B cell (primary cell): ENCODE data around the gene MXRA8. TPM values are rescaled to one million over a fixed set of nuclear protein-coding genes. Genes with fewer than 3 reads are reported as not detected.

Experiments used
- ATAC-seq: fragments of 200-7000 bp; cut with Tn5 transposase; one replicate; pipeline ENCODE4 v1.10.0; 2021; ENCODE audit warnings: low read depth, mild to moderate bottlenecking, moderate number of reproducible peaks, moderate library complexity
- CTCF ChIA-PET: fragments of 350-600 bp; sonication (Branson Sonifier 250); formaldehyde crosslinking; loops from one replicate; lab custom pipeline; 2021; ENCODE audit warnings: antibody characterized with exemption, inconsistent platforms; lab: Charles Lee
- POLR2A ChIA-PET: fragments of 350-600 bp; sonication (Branson Sonifier 250); formaldehyde crosslinking; loops from one replicate; lab custom pipeline; 2021; ENCODE audit warnings: antibody characterized with exemption; lab: Charles Lee
- DNase-seq: peaks from one replicate; pipeline ENCODE4 v3.0.0; 2013
- H2AFZ ChIP-seq: 2 replicates; pipeline ENCODE4 v1.6.1; 2012; ENCODE audit warnings: mild to moderate bottlenecking, low read depth, low read length; ENCODE audit not compliant: insufficient read depth, poor library complexity, severe bottlenecking
- H3K27ac ChIP-seq, 2 donors: 1 replicate in 1 of 2; 2 replicates in 1 of 2; pipeline ENCODE4 v1.5.1; 2012 to 2013; ENCODE audit warnings: low read length in 2 of 2, mild to moderate bottlenecking in 2 of 2, moderate library complexity in 1 of 2
- H3K27me3 ChIP-seq, 4 experiments: fragments of 200-600 bp in 1 of 4; sonication (generic) in 1 of 4; replicated peaks in 1 of 4; 1 replicate in 2 of 4; 2 replicates in 2 of 4; pipeline versions ENCODE4 v1.6.1 to v1.7.0; 2013 to 2016; ENCODE audit warnings: low read length in 3 of 4, mild to moderate bottlenecking in 2 of 4, mixed read lengths in 1 of 4, moderate library complexity in 1 of 4; ENCODE audit not compliant: insufficient read depth in 4 of 4, control insufficient read depth in 3 of 4; ENCODE audit errors: control extremely low read depth in 1 of 4
- H3K36me3 ChIP-seq, 2 experiments: replicated peaks in 1 of 2; 1 replicate in 1 of 2; 2 replicates in 1 of 2; pipeline versions ENCODE4 v1.6.1 to v1.7.1; 2013; ENCODE audit warnings: low read length in 1 of 2; ENCODE audit not compliant: insufficient read depth in 2 of 2, control insufficient read depth in 1 of 2; ENCODE audit errors: control extremely low read depth in 1 of 2, extremely low read depth in 1 of 2
- H3K4me1 ChIP-seq, 2 donors: fragments of 200-600 bp in 1 of 2; sonication (generic) in 1 of 2; 1 replicate in 1 of 2; 2 replicates in 1 of 2; pipeline versions ENCODE4 v1.5.1 to v1.6.1; 2013 to 2017; ENCODE audit warnings: low read length in 2 of 2; ENCODE audit not compliant: control insufficient read depth in 2 of 2, insufficient read depth in 2 of 2
- H3K4me2 ChIP-seq: replicated peaks from 2 replicates; pipeline ENCODE3; 2012; ENCODE audit warnings: mild to moderate bottlenecking, low read depth, low read length; ENCODE audit not compliant: poor library complexity, severe bottlenecking
- H3K4me3 ChIP-seq, 5 experiments: fragments of 200-600 bp in 1 of 5; sonication (generic) in 1 of 5; 1 replicate in 3 of 5; 2 replicates in 2 of 5; pipeline versions ENCODE4 v1.5.1 to v1.7.0; 2011 to 2016; ENCODE audit warnings: low read length in 4 of 5, mild to moderate bottlenecking in 4 of 5, low read depth in 2 of 5, control low read depth in 1 of 5, moderate library complexity in 1 of 5; ENCODE audit not compliant: insufficient read depth in 1 of 5; ENCODE audit errors: control extremely low read depth in 1 of 5, extremely low read depth in 1 of 5
- H3K79me2 ChIP-seq: fragments of 200-600 bp; sonication (generic); one replicate; pipeline ENCODE4 v1.6.0; 2016; ENCODE audit warnings: low read length; ENCODE audit not compliant: control insufficient read depth, insufficient read depth
- H3K9ac ChIP-seq: fragments of 200-600 bp; sonication (generic); 2 replicates; pipeline ENCODE4 v1.6.1; 2017; ENCODE audit warnings: mild to moderate bottlenecking, low read length, moderate library complexity
- H3K9me3 ChIP-seq, 3 donors: one replicate each; pipeline versions ENCODE4 v1.6.1 to v1.7.1; 2013; ENCODE audit warnings: low read length in 2 of 3; ENCODE audit not compliant: control insufficient read depth in 2 of 3, insufficient read depth in 1 of 3; ENCODE audit errors: control extremely low read depth in 1 of 3
- H4K20me1 ChIP-seq: 2 replicates; pipeline ENCODE4 v1.6.0; 2012; ENCODE audit warnings: mild to moderate bottlenecking, low read length; ENCODE audit not compliant: insufficient read depth, control insufficient read depth, poor library complexity, severe bottlenecking
- H3K27ac Mint-ChIP-seq: one replicate; pipeline ENCODE4 v1.8.0; 2021; ENCODE audit warnings: mixed read lengths
- H3K27me3 Mint-ChIP-seq: one replicate; pipeline ENCODE4 v1.8.0; 2021; ENCODE audit warnings: mixed read lengths
- H3K4me1 Mint-ChIP-seq: one replicate; pipeline ENCODE4 v1.8.0; 2021; ENCODE audit warnings: mixed read lengths
- H3K4me3 Mint-ChIP-seq: one replicate; pipeline ENCODE4 v1.8.0; 2021; ENCODE audit warnings: mixed read lengths
- H3K9me3 Mint-ChIP-seq: one replicate; pipeline ENCODE4 v1.8.0; 2022; ENCODE audit warnings: mixed read lengths; ENCODE audit not compliant: insufficient read depth
- EZH2 ChIP-seq: IDR thresholded peaks from 2 replicates; pipeline ENCODE4 v1.6.1; 2012; ENCODE audit warnings: borderline replicate concordance, low read depth, mild to moderate bottlenecking, moderate library complexity, low read length; ENCODE audit not compliant: insufficient read depth, poor library complexity, severe bottlenecking
- WGBS: methylation state at CpG from one replicate; pipeline ENCODE4 v1.1.5; 2013; ENCODE audit warnings: missing lambda C conversion rate; ENCODE audit not compliant: insufficient coverage; 5-methylcytosine and 5-hydroxymethylcytosine counted together
- intact Hi-C: fragments of 100-400 bp; cut with micrococcal nuclease; formaldehyde crosslinking; loops from one replicate; pipeline ENCODE4 v1.10.0; 2022
- polyA plus RNA-seq: library from polyadenylated mRNA; depleted of rRNA; stranded (reverse); fragments of >200 nt; gene quantifications from 2 replicates; pipeline ENCODE4 v1.2.3, GENCODE V29; 2012
- total RNA-seq, 2 donors: library from RNA; stranded (reverse); fragments of 120-200 nt in 1 of 2; gene quantifications; 1 replicate in 1 of 2; 2 replicates in 1 of 2; pipeline versions ENCODE4 v1.2.3 to v1.2.4, GENCODE V29; 2013 to 2022
- TF ChIP-seq, protein P1 (sequence below): fragments of 200-600 bp; IDR thresholded peaks from one replicate; pipeline ENCODE4 v1.8.0; 2022; ENCODE audit warnings: antibody characterized with exemption, mild to moderate bottlenecking

Gene MXRA8
- total and polyA plus RNA-seq, 2 donors (not counting 1 experiment from before 2014, with no cell fraction given): 0.10 TPM; not detected in 1

DNA sequence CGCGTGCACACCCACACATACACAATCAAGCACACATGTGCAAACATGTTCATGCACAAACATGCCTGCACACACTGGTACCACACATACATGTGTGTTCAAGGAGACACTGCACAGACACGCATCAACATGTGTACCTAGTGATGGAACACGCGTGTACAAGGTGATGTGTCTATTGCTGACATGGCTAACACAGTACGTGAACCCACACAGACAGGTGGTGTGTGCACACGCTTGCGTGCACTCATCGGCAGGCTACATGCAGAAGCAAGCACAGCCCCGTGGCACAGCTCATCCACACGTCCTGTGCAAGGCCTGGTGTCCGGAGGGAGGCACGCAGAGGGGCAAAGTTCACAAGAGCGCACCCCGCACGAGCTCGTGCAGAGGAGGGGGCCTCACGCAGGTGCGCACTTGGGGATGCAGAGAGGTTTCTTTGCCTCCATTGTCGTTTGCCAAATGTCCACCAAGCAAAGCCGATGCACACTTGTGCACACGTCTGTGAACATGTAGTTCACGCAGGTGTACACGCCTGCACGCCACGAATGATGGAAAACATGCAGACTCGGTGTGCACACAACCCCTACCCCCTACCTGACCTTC lies 51.6 kb downstream of the MXRA8 start:
- ChIA-PET CTCF (no interaction called here), POLR2A (interaction anchor here (0.5 to 0.6 kb wide), 2 partner anchors 261 to 266 kb away, joined by 4 to 5 read pairs; no protein-coding TSS in a partner anchor)
- Histone ChIP-seq H3K9ac (peak overlapping the region; percentile 76), H3K4me3 (peak overlapping the region in 4 of 5 experiments; percentile 58 to 73 (median 68)), H3K4me2 (peak overlapping the region; percentile 99), H3K36me3 (peaks cover 0 to 11% of the 10 kb centered on the region in 2 experiments), H3K4me1 (peaks cover 34 to 47% of the 10 kb centered on the region in 2 donors), H3K79me2 (peaks cover 39% of the 10 kb centered on the region), H2AFZ (peak overlapping the region; percentile 69), H4K20me1 (peaks cover 41% of the 10 kb centered on the region), H3K9me3 (no peaks in the 10 kb centered on the region), H3K27ac (no peak overlapping the region), H3K27me3 (no peaks in the 10 kb centered on the region)
- WGBS: 59% methylated on average over 27 of the region's 27 CpGs
- Mint-ChIP-seq H3K4me1 (peaks cover 35% of the 10 kb centered on the region), H3K9me3 (no peaks in the 10 kb centered on the region), H3K4me3 (peak overlapping the region; percentile 88), H3K27me3 (no peaks in the 10 kb centered on the region), H3K27ac (peak overlapping the region; percentile 92)
- no peak for ATAC-seq
- DNase-seq: peak; percentile 44
- no peak for TF ChIP-seq EZH2
- TF ChIP-seq, protein P1, sequence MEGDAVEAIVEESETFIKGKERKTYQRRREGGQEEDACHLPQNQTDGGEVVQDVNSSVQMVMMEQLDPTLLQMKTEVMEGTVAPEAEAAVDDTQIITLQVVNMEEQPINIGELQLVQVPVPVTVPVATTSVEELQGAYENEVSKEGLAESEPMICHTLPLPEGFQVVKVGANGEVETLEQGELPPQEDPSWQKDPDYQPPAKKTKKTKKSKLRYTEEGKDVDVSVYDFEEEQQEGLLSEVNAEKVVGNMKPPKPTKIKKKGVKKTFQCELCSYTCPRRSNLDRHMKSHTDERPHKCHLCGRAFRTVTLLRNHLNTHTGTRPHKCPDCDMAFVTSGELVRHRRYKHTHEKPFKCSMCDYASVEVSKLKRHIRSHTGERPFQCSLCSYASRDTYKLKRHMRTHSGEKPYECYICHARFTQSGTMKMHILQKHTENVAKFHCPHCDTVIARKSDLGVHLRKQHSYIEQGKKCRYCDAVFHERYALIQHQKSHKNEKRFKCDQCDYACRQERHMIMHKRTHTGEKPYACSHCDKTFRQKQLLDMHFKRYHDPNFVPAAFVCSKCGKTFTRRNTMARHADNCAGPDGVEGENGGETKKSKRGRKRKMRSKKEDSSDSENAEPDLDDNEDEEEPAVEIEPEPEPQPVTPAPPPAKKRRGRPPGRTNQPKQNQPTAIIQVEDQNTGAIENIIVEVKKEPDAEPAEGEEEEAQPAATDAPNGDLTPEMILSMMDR: no peak
- intact Hi-C loops: loop anchor here (5.0 kb wide), 3 partner anchors 74 to 294 kb away; partner anchors contain the start of genes B3GALT6, ISG15 and SDF4

DNA sequence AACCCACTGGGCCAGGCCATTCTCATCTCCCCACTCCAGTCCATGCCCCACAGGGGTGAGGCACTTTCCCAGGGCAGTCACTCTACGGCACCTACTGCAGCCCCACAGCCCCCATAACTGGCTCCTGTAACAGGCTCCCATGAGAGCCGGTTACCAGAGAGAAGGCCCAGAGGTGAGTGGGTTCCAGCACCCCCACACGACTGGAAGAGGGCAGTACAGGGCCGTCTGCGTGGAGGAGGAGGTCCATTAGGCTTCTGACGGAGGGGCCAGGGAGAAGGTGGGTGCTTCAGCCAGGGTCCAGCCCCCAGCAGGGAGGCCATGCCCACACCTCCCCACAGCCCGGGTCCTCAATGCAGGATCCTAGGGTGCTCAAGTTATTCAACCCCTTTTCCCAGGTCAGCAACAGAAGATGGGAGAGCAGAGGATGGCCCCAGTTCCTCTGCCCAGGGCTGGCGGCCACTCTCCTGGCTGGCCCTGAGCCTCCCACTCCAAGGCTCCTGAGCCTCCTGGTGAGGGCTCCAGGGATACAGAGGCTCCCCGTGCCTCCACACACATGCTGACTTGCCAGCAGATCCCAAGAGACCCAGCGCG lies 52.2 kb downstream of the MXRA8 start:
- 26% methylated on average over 8 of the region's 11 CpGs for WGBS
- intact Hi-C loops: loop anchor here (5.0 kb wide), 3 partner anchors 74 to 294 kb away; partner anchors contain the start of genes B3GALT6, ISG15 and SDF4
- TF ChIP-seq, protein P1: no peak
- no peak for TF ChIP-seq EZH2
- peak overlapping the region; percentile 27 to 63 for H3K27ac ChIP-seq
- H3K79me2 ChIP-seq: peaks cover 36% of the 10 kb centered on the region
- peak overlapping the region; percentile 76 for H2AFZ ChIP-seq
- peaks cover 35% of the 10 kb centered on the region for H3K4me1 Mint-ChIP-seq
- ChIA-PET CTCF (interaction anchor here (1.2 to 1.6 kb wide), 3 partner anchors 15 to 66 kb away, joined by 5 to 16 read pairs (median 16); no protein-coding TSS in a partner anchor), POLR2A (no interaction called here)
- H3K27me3 Mint-ChIP-seq: no peaks in the 10 kb centered on the region
- H3K9ac ChIP-seq: peak overlapping the region; percentile 76
- peak overlapping the region; percentile 92 for H3K27ac Mint-ChIP-seq
- no peaks in the 10 kb centered on the region for H3K27me3 ChIP-seq
- H3K9me3 ChIP-seq: no peaks in the 10 kb centered on the region
- peak overlapping the region; percentile 88 for H3K4me3 Mint-ChIP-seq
- ATAC-seq (no peak), DNase-seq (peak; percentile 51)
- peaks cover 44% of the 10 kb centered on the region for H4K20me1 ChIP-seq
- peaks cover 34 to 47% of the 10 kb centered on the region in 2 donors for H3K4me1 ChIP-seq
- H3K36me3 ChIP-seq: peaks cover 0 to 6% of the 10 kb centered on the region in 2 experiments
- H3K9me3 Mint-ChIP-seq: no peaks in the 10 kb centered on the region
- H3K4me2 ChIP-seq: peak overlapping the region; percentile 99
- peak overlapping the region in 4 of 5 experiments; percentile 37 to 73 (median 64) for H3K4me3 ChIP-seq
